GM19239 (cell line): ENCODE measurements around the gene ANKRD13C.
A peak's percentile ranks its signal among the peaks of the same experiment; 100 is the strongest.

Source experiments
- DNase-seq: peaks from one replicate; pipeline ENCODE4 v3.0.0; 2011; ENCODE audit warnings: low spot score; ENCODE audit not compliant: insufficient read length
- FAIRE-seq: peaks from 2 replicates; lab custom pipeline; 2011; peaks lifted over from hg19 to GRCh38; lab: Jason Lieb, UNC

ANKRD13C gene

DNA sequence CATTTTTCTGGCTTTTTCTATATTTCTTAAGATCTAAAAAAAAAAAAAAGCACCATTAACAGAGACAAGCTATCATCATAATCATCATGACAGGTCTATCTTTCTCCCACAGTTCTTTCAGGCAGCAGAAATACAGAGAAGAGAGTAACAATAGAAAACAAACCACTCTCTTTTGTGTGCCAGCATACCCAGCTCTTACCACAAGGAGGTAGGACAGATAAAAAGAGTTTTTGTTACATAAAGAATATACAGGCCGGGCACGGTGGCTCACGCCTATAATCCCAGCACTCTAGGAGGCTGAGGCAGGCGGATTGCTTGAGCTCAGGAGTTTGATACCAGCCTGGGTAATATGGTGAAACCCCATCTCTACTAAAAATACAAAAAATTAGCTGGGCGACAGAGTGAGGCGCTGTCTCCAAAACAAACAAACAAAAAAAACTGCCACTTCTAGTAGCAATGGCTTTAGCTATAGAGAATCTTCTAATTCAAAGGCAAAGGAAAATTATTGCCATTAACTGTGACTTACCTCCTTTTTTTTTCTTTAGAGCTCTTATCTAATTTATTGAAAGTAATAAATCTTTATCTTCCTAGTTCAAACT is 39.7 kb downstream of the ANKRD13C start:
- no peak for FAIRE-seq
- no peak for DNase-seq

GRCh38 chr1:70311369-70311768 is 43.2 kb downstream of the ANKRD13C start:
- DNase-seq (no peak), FAIRE-seq (no peak)

DNA sequence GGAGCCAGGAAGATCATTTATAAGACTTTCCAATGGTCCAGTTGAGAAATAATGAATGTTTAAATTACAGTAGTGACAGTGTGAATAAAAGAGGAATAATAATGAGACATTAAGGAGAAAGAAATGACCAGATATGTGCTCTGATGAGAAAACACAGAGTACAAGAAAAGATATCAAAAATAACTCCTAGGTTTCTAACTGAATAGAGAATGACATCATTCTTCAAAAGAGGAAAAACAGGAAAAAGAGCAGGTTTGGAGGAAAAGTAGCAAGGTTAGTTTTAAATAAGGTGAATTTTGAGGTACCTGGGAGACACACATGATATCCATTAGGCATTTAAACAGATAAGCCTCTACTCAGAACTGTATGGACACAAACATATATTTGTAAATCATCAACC is 55.0 kb downstream of the ANKRD13C start:
- FAIRE-seq (no peak), DNase-seq (no peak)

DNA sequence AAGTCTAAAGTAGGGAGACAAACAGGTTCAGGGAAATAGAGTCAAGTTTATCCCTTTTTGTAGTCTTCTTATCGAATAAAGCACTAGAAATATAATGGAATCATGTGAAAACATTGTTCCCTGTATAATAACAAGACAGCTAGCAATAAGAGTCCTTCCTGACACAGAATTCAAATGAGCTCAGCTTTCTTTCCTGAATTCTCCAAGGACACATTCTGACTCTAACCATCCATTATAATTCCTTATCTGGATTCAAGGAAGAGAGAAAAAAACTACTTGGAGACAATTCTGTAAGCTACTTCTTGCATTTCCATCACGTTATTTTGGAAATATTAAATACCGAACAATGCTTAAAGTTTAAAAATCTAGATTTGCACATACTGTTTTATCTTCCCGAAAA is 58.8 kb downstream of the ANKRD13C start:
- no peak for FAIRE-seq
- no peak for DNase-seq

DNA sequence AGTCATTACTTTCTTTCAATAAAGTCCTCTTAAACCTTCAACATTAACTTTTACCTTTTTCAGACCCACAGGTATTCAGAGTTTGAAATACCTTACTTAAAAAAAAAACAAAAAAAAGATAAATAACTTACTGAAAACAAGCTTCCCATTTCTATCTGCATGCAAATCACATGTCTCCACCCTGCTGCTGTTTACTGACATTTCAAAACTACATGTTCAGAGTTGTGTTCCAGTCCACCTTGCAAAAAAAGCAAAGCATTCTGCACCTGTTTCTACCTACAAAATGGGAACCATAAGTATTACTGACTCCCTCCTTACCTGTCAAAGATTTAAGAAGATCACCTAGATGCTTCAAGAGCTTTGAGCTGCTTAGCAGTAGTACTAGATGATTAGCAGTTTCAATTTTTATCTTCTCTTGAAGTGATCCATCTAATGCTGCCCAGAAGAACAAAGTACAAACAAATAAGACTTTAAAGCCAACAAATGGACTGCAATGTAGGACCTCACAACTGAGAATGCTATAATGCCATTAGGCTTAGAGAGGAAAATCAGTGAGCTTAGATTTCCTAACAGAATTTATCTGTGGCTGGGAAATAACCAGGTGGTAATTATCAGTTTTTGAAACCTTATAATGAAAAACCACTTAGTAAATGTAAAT is 61.2 kb downstream of the ANKRD13C start:
- no peak for DNase-seq
- FAIRE-seq: no peak

DNA sequence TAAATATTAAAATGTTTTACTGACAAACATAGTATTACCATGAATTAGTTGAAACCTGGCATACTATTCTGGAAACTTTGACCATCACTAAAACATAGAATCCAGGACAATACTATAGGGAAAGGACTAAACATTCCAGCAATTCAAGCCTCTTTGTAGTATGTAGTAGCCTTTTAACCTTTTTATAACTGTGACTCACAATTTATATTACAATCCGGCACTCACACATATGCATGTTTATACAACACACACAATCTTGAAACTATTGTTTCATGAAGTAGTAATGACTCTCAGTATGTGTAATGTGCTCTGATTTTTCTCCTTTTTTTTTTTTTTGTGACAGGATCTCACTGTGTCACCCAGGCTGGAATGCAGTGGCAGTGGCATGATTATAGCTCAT is 64.3 kb downstream of the ANKRD13C start:
- DNase-seq (no peak), FAIRE-seq (no peak)

DNA sequence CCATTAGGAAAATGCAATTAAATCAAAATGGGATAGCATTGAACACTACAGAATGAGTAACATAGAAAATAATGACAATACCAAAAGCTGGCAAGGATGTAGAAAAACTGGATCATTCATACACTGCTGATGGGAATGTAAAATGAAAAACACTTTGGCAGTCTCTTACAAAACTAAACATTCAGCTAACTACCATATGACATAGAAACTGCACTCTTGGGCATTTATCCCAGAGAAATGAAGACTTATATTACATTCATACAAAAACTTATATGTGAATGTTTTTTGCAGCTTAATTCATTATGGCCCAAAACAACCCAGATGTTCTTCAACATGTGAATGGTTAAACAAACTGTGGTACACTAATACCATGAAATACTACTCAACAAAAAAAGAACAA is 66.4 kb downstream of the ANKRD13C start:
- no peak for FAIRE-seq
- no peak for DNase-seq

- DNase-seq (no peak), FAIRE-seq (no peak)
Observed at GRCh38 chr1:70286453-70286852, 68.1 kb downstream of the ANKRD13C start.

DNA sequence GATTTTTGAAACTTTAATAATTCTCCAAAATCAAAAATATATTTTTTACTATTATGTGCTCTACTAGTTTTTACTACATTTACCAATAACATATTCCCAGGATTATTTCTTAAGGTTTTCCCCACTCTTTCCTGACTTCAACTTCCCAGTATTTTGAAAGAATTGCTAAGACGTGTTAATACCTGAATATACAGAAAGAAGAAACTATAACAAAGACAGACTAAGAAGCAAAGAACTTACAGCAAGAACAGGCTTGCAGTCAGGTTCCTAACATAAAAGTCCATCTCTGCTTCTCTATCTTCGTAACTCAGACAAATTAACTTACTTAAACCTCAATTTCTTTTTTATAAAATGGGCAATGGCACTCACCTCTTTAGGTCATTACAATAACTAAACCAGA is 70.2 kb downstream of the ANKRD13C start:
- DNase-seq (no peak), FAIRE-seq (no peak)

GRCh38 chr1:70278710-70279109 is 75.8 kb downstream of the ANKRD13C start:
- DNase-seq (no peak), FAIRE-seq (no peak)

GRCh38 chr1:70277875-70278274 is 76.6 kb downstream of the ANKRD13C start:
- FAIRE-seq (no peak), DNase-seq (no peak)

GRCh38 chr1:70265946-70266345 is 88.6 kb downstream of the ANKRD13C start:
- DNase-seq (no peak), FAIRE-seq (no peak)

DNA sequence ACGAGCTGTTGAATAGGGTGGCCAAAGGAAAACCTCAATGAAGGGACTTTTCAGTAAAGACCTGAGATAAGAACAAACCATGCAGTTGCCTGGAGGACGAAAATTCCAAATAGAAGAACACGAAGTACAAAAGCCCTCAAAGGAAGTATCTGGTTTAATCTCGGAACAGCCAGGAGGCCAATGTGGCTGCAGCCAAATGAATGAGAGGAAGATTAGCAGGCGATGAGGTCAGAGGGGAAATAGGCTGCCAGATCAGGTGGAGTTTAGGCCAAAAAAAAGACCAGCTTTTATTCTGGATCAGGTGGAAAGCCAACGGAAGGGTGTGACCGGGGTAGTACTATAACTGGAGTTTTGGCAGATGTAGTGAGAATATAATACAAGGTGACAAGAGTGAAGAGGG is 89.7 kb downstream of the ANKRD13C start:
- DNase-seq (no peak), FAIRE-seq (no peak)

GRCh38 chr1:70256664-70257063 is 97.9 kb downstream of the ANKRD13C start:
- FAIRE-seq: no peak

GRCh38 chr1:70248729-70249128 is 105.8 kb downstream of the ANKRD13C start:
- FAIRE-seq (no peak), DNase-seq (no peak)

More at GRCh38 chr1:70256664-70257063, 97.9 kb downstream of the ANKRD13C start:
- no peak for DNase-seq

DNA sequence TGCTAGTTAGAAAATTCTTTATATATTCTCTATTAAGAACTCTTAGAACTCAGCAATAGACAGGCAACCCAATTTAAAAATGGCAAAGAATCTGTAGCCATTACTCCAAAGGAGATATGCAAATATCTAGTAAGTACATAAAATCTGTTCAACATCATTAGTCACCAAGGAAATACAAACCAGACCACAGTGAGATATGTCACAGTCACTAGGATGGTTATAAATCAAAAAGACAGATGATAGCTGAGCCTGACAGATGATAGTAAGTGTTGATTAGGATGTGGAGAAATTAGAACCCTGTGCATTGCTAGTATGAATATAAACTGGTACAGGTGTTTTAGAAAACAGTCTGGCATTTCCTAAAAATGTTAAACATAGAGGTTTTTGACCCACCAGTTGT is 106.8 kb downstream of the ANKRD13C start:
- DNase-seq (no peak), FAIRE-seq (no peak)

DNA sequence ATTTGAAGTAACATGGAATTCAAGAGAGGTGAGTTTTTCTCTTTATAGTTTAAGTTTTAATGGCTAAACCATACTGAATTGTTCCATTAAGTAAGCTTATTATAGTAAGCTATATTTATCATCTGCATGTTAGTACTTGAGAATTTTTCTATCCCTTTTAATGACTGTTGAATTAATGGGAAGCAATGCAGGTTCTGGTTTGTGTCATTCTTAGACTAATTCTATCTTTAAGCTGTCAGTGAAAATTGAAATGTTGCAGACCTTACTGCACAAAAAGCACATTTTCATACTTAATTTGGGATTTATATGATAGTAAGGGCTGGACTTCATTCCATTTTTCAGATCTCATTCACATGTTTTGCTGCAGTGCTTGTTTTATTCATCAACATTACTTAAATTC is 107.4 kb downstream of the ANKRD13C start:
- DNase-seq (no peak), FAIRE-seq (no peak)

DNA sequence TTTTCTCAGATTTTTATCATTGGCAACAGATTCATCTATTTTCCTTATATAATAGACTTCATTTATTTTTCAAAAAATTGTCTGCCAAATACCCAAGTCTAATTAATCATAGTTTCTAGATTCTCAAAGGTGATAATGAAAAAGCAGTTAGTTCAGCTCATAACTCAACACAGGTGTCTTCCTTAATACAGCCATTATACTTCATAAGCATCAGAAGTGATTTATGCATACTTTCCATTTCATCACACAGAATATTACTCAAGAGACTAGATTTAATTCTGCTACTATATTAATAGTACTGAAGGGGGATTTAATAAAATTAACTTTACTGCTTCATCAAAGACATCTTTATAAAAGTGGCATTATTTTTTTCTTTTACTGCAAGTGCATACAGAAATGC is 114.6 kb downstream of the ANKRD13C start:
- no peak for FAIRE-seq
- no peak for DNase-seq

- no peak for DNase-seq
Observed at GRCh38 chr1:70234733-70235132, 119.8 kb downstream of the ANKRD13C start.

GRCh38 chr1:70231475-70231874 is 123.0 kb downstream of the ANKRD13C start:
- peak; percentile 23 for FAIRE-seq
- no peak for DNase-seq

More at GRCh38 chr1:70234733-70235132, 119.8 kb downstream of the ANKRD13C start:
- FAIRE-seq: no peak

- no peak for FAIRE-seq
- DNase-seq: no peak
Observed at GRCh38 chr1:70228670-70229069, 125.9 kb downstream of the ANKRD13C start.

- DNase-seq (no peak), FAIRE-seq (peak; percentile 67)
Observed at GRCh38 chr1:70227439-70227838, 127.1 kb downstream of the ANKRD13C start.
